ENCODE results near the gene PSD4. TPM values are rescaled to one million over a fixed set of nuclear protein-coding genes. Genes with fewer than 3 reads are reported as not detected.

The PSD4 gene
- total RNA-seq, 1 experiment from 2014 or later: 1.0 TPM

GRCh38 chr2:113236367-113237159 is 62.8 kb downstream of the PSD4 start:
- no peak overlapping the region for H4K5ac ChIP-seq (ENCODE audit: insufficient read length, low read depth, low read length)
- no peak overlapping the region for H3T11ph ChIP-seq (ENCODE audit: low read length)
- no peak overlapping the region for H2AFZ ChIP-seq (ENCODE audit: low read length)
- no peak overlapping the region for H3K23ac ChIP-seq (ENCODE audit: insufficient read length, low read depth, low read length)
- H3K14ac ChIP-seq (ENCODE audit: insufficient read depth, low read length): no peak overlapping the region
- no peak for TF ChIP-seq CTCF (conservative IDR thresholded peaks at IDR 0.05)
- Mint-ChIP-seq H3K4me3 (no peak overlapping the region), H3K4me1 (peaks cover 0 to 4% of the 10 kb centered on the region in 2 experiments; a peak in 3 of 4 replicates), H3K27me3 (ENCODE audit: low read depth) (peaks cover 10% of the 10 kb centered on the region), H3K36me3 (ENCODE audit: insufficient read depth in 1 of 3, low read depth in 3 of 3) (peaks cover 0 to 12% (median 3%) of the 10 kb centered on the region in 3 experiments; a peak in 3 of 7 replicates), H3K27ac (no peak overlapping the region), H3K9me3 (peaks cover 13% of the 10 kb centered on the region in 2 experiments; a peak in 3 of 5 replicates)
- no peak overlapping the region for H3K27ac ChIP-seq (ENCODE audit: insufficient read length, low read depth, low read length)
- H2BK120ac ChIP-seq (ENCODE audit: low read depth, low read length, poor library complexity, severe bottlenecking): no peak overlapping the region
- no peaks in the 10 kb centered on the region for H3K23me2 ChIP-seq (ENCODE audit: insufficient read length, low read depth, low read length, poor library complexity, severe bottlenecking)
- no peak overlapping the region for H3K18ac ChIP-seq (ENCODE audit: insufficient read length, low read depth, low read length)
- no peak overlapping the region for H3K9ac ChIP-seq (ENCODE audit: extremely low read depth, insufficient read length, low read length)
- no peaks in the 10 kb centered on the region; the same call in 1 of the 2 replicates for H3K4me1 ChIP-seq (ENCODE audit: insufficient read depth, low read length)
- H2BK5ac ChIP-seq (ENCODE audit: insufficient read length, low read length): no peak overlapping the region
- H4K20me1 ChIP-seq (ENCODE audit: control insufficient read depth, insufficient read depth, insufficient read length): no peaks in the 10 kb centered on the region
- no peak overlapping the region for H2BK15ac ChIP-seq (ENCODE audit: low read depth, low read length)
- no peak overlapping the region for H3K4me2 ChIP-seq (ENCODE audit: insufficient read depth, insufficient read length, low read length)
- H3K56ac ChIP-seq (ENCODE audit: insufficient read length, low read depth, low read length): no peak overlapping the region
- no peak overlapping the region for H2BK12ac ChIP-seq (ENCODE audit: insufficient read length, low read depth, low read length)
- H3K27me3 ChIP-seq (ENCODE audit: insufficient read depth, low read length): no peaks in the 10 kb centered on the region
- H4K8ac ChIP-seq (replicated peaks; ENCODE audit: insufficient read length, low read depth, low read length): no peak overlapping the region
- H2AK5ac ChIP-seq (ENCODE audit: insufficient read length, low read length): no peak overlapping the region
- DNase-seq: no peak
- no peak overlapping the region for H3K4ac ChIP-seq (ENCODE audit: low read depth, low read length)
- no peaks in the 10 kb centered on the region for H3K79me1 ChIP-seq (ENCODE audit: insufficient read depth, low read depth, low read length, poor library complexity, severe bottlenecking)
- H3K79me2 ChIP-seq (ENCODE audit: insufficient read depth, low read length): no peaks in the 10 kb centered on the region
- no peaks in the 10 kb centered on the region for H3K9me3 ChIP-seq (ENCODE audit: control insufficient read depth, low read depth, low read length)
- no CpG with 5 or more reads among the region's 38 CpGs for WGBS (ENCODE audit: extremely low coverage, insufficient read length, low lambda C conversion rate)
- no peak overlapping the region for H2BK20ac ChIP-seq (ENCODE audit: low read depth, low read length, poor library complexity, severe bottlenecking)
- H4K91ac ChIP-seq (ENCODE audit: insufficient read length, low read depth, low read length): no peak overlapping the region
